Glutamatergic neuron (in vitro differentiated cells): ENCODE data around the gene ARHGAP6. TPM values are rescaled to one million over a fixed set of nuclear protein-coding genes. Genes with fewer than 3 reads are reported as not detected.

Experiments
- DNase-seq: peaks from one replicate; pipeline ENCODE4 v3.0.0; 2022
- H3K27ac Mint-ChIP-seq: one replicate; pipeline ENCODE4 v1.8.0; 2020; ENCODE audit warnings: mild to moderate bottlenecking, mixed read lengths, inconsistent platforms; ENCODE audit not compliant: unreplicated experiment
- H3K27me3 Mint-ChIP-seq: one replicate; pipeline ENCODE4 v1.8.0; 2020; ENCODE audit warnings: mild to moderate bottlenecking, moderate library complexity, mixed read lengths, inconsistent platforms; ENCODE audit not compliant: unreplicated experiment
- H3K36me3 Mint-ChIP-seq: one replicate; pipeline ENCODE4 v1.8.0; 2020; ENCODE audit warnings: mild to moderate bottlenecking, mixed read lengths, inconsistent platforms; ENCODE audit not compliant: unreplicated experiment
- H3K4me1 Mint-ChIP-seq: one replicate; pipeline ENCODE4 v1.8.0; 2020; ENCODE audit warnings: mild to moderate bottlenecking, low read depth, mixed read lengths, inconsistent platforms; ENCODE audit not compliant: unreplicated experiment
- H3K4me3 Mint-ChIP-seq: one replicate; pipeline ENCODE4 v1.8.0; 2020; ENCODE audit warnings: mild to moderate bottlenecking, mixed read lengths, inconsistent platforms; ENCODE audit not compliant: unreplicated experiment
- H3K9me3 Mint-ChIP-seq: one replicate; pipeline ENCODE4 v1.8.0; 2020; ENCODE audit warnings: mild to moderate bottlenecking, moderate library complexity, mixed read lengths, inconsistent platforms; ENCODE audit not compliant: unreplicated experiment
- CTCF ChIP-seq: fragments of 200-600 bp; sonication (generic); IDR thresholded peaks from one replicate; pipeline ENCODE4 v1.5.0; 2021; ENCODE audit not compliant: partially characterized antibody, unreplicated experiment
- total RNA-seq: library from RNA; stranded (reverse); fragmentation: NEBNext Ultra II Directional; extraction: Animal tissue kit (Norgen Biotek cat#: 25700); gene quantifications from one replicate; pipeline ENCODE4 v1.2.1, GENCODE V29; 2021; ENCODE audit not compliant: unreplicated experiment

The ARHGAP6 gene
- total RNA-seq, 1 donor from 2014 or later, result 3.6 TPM

GRCh38 chrX:11540532-11541377, 125.0 kb downstream of the ARHGAP6 start:
- H3K27me3 Mint-ChIP-seq, result no peaks in the 10 kb centered on the region

DNA sequence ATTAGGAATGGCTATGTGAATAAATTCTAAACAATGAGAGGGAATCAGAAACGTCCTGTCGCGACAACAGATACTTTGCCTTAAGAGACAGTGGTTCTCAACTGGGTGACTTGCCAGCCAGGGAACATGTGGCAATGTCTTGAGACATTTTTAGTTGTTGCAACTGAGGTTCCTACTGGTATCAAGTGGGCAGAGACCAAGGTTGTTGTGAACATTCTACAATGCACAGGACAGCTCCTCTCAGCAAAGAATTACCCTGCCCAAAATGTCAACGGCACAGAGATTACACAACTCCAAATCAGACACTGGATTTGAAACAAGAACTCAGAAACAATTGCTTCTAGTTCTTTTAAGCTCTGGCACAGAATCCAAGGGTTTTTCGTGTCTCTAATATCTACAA, 128.6 kb downstream of the ARHGAP6 start:
- no peak for TF ChIP-seq CTCF
- H3K27me3 Mint-ChIP-seq, result no peaks in the 10 kb centered on the region
- no peaks in the 10 kb centered on the region for H3K9me3 Mint-ChIP-seq
- no peak for DNase-seq
- no peaks in the 10 kb centered on the region for H3K36me3 Mint-ChIP-seq
- no peak overlapping the region for H3K4me3 Mint-ChIP-seq
- H3K27ac Mint-ChIP-seq, result no peak overlapping the region
- H3K4me1 Mint-ChIP-seq, result peaks cover 4% of the 10 kb centered on the region

More at GRCh38 chrX:11540532-11541377, 125.0 kb downstream of the ARHGAP6 start:
- Mint-ChIP-seq H3K4me1 (peaks cover 4% of the 10 kb centered on the region), H3K9me3 (no peaks in the 10 kb centered on the region), H3K4me3 (no peak overlapping the region), H3K27ac (no peak overlapping the region), H3K36me3 (no peaks in the 10 kb centered on the region)
- no peak for DNase-seq
- no peak for TF ChIP-seq CTCF

- H3K4me3 Mint-ChIP-seq, result no peak overlapping the region
- no peak overlapping the region for H3K27ac Mint-ChIP-seq
- no peaks in the 10 kb centered on the region for H3K27me3 Mint-ChIP-seq
- TF ChIP-seq CTCF, result no peak
- no peaks in the 10 kb centered on the region for H3K9me3 Mint-ChIP-seq
- no peaks in the 10 kb centered on the region for H3K36me3 Mint-ChIP-seq
- DNase-seq, result no peak
- no peaks in the 10 kb centered on the region for H3K4me1 Mint-ChIP-seq
These were observed 130.4 kb downstream of the ARHGAP6 start for GRCh38 chrX:11535156-11535919.

DNA sequence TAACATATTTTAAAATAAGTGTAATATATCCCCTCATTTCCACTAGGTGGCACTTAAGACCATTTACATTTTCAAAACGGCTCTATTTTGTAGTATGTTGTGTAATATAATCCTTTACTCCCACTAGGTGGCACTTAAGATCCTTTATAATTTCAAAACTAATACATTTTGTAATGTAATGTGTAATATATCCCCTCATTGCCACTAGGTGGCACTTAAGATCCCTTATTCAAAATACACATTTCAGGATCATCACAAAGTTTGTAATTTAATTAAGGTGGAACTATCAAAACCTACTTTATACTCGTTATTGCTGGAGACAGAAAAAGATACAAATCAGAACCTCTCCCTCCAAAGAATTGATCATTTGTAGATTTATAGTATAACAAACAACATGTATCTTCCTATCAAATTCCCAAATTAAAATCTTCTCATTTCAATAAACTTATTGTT, 132.5 kb downstream of the ARHGAP6 start:
- Mint-ChIP-seq H3K27me3 (no peaks in the 10 kb centered on the region), H3K4me3 (no peak overlapping the region), H3K9me3 (no peaks in the 10 kb centered on the region), H3K27ac (no peak overlapping the region), H3K36me3 (no peaks in the 10 kb centered on the region), H3K4me1 (no peaks in the 10 kb centered on the region)
- peak; percentile 84 for TF ChIP-seq CTCF
- no peak for DNase-seq
